T-helper 22 cell (primary cell): ENCODE data around the gene LUM.
"Not testable (repeated sequence)": the region's sequence is repeated elsewhere in the genome, so short reads cannot be mapped to it uniquely, and the experiment has no call there.

Source experiments
- DNase-seq: peaks from one replicate; pipeline ENCODE4 v3.0.0-alpha.2; 2020; ENCODE audit warnings: low read depth

LUM gene

DNA sequence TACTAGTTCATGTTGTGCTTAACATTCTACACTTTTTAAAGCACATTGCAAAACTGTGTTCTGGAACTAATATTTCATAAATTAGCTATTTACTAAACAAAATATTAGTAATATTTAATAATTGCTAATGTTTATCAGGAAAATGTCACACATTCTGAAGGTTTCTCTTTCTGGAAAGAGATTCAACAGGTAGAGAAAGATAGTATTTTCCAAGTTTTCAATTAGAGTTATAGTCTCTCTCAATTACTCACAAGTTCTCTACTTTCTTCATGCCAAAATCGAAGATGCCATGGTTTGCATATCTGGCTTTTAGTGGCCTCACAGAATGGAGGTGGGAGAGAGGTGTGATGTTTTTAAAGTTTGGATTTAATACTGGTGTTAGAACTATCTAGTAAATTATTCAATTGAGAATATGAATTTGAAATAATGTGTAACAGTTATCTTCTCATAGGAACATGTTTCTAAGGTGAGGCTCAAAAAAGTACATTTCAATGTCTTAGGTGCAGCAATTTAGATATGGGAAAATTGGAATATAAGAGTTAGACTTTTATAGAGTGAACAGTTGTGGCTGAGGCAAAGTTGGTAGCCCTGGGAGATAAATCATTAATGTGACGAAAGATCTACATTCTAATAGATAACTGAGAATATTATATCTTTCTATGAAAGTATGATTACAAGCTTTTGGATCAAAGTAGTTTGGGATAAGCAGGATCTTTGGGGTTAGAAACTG lies 1.5 kb downstream of the LUM start:
- DNase-seq = no peak

GRCh38 chr12:91109148-91109564 lies 2.1 kb downstream of the LUM start:
- DNase-seq = no peak

- no peak for DNase-seq
These were observed 3.0 kb downstream of the LUM start for GRCh38 chr12:91108196-91108755.

GRCh38 chr12:91106283-91106682 lies 5.0 kb downstream of the LUM start:
- no peak for DNase-seq

DNA sequence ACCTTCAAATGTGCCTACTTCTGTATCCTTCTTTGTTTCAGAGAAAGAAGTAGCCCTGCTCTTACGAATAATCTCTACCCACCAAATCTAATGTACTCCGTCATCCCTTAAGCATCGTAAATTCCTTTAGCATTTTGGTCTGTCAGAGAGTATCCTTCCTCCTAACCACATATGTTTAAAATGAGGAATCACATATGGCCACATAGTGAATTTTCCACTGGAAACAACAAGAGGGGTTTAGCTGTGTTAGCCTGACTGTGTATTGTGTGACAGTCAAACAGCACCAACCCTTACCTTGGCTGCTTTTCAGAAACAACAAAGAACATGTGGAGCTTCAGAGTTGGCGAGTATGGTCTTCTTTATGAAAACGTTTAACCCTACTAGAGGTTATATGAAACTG lies 5.5 kb downstream of the LUM start:
- no peak for DNase-seq

- DNase-seq = no peak
These were observed 6.4 kb downstream of the LUM start for GRCh38 chr12:91104812-91105466.

DNA sequence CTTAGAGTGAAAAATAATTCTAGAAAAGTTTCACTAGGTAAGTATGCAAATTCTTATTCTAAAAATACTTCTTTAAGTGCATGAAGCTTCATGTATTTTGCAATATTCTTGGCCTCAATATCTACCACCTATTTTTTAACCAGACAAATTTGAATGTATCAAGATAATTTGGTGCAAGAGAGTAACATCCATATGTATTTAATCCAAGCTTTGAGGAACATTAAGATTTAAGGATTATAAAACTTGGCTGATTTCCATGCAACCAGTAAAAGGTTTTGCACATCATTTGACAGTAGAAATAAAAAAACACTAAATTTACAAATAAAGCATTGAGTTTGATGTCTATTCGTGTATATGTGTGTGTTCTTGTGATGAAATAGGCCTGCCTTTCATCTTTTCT lies 7.7 kb downstream of the LUM start:
- no peak for DNase-seq

GRCh38 chr12:91103101-91103500 lies 8.2 kb downstream of the LUM start:
- no peak for DNase-seq

- DNase-seq = no peak
These were observed 10.4 kb downstream of the LUM start for GRCh38 chr12:91100906-91101305.

GRCh38 chr12:91099836-91100235 lies 11.5 kb downstream of the LUM start:
- DNase-seq = no peak

DNA sequence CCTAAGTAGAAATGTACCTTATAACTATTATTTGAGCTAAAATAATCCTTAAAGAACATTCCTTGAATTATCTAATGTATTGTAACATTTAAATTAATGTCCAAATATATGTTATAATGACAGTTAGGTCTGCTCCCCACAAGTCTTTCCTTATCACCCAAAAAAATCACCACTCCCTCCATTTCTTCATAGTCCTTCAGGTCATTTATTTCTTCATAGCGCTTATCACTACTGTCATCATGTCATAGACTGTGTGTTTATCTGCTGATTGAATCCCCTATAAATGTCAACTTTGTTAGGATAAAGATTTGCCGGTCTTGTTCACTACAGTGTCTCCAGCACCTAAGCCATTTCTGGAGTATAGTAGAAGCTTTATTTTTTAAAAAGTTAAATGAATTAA lies 12.0 kb downstream of the LUM start:
- no peak for DNase-seq

GRCh38 chr12:91098941-91099340 lies 12.4 kb downstream of the LUM start:
- no peak for DNase-seq

DNA sequence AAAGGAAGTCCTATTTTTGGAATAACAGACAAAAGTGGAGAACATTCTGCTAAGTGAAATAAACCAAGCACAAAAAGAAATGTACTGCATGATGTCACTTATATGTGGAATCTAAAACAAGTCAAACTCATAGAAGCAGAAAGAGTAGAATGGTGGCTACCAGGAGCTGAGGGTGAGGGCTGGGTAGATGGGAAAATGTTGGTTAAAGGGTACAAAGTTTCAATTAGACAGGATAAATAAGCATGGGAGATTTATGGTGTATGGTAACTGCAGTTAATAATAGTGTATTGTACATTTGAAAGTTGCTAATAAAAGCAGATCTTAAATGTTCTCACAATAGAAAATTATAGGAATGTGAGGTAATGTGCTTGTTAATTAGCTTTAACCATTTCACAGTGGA lies 12.8 kb downstream of the LUM start:
- no peak for DNase-seq

- DNase-seq = no peak
These were observed 16.3 kb downstream of the LUM start for GRCh38 chr12:91094957-91095356.

DNA sequence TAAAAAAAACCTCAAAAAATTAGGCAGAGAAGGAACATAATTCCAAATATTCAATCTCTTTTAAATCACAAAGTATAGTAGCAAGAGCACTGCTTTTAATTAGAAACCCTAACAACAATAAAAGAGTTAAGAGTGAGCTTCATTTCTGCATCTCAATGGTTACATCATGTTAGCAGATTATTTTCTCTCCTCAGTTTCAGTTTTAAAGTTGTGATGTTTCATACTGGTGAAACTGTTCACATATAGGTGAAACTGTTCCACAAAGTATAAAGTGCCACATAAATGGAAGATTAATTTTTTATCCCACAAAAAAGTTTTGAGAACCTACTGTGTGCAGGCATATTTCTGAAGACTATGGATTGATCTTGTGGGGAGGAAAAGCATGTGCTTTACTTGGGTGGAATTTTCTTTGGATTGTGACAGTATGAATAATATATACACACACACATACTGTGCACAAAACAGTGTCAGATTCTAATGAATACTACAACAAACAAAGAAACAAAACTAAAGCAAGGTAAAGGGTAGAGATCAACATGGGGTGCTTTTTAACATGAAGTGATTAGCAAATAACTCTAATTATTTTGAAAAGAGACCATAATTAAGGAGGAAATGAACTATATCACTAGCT lies 17.1 kb downstream of the LUM start:
- DNase-seq = no peak

DNA sequence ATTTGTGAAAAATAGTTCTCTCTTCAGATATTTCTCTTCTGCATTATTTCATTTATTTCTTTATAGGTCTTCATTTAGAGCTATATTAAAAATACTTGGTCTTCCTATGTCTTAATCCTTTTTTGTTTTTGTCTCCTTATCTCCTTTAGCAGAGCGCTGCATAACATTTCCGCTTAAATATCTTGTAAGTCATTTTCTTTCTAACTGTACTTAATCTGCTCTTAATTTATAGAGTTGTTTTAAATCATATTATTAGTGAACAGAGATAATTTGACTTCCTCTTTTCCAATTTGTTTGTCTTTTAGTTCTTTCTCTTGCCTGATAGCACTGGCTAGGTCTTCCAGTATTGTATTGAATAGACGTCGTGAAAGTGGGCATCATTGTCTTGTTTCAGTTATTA lies 18.0 kb downstream of the LUM start:
- no peak for DNase-seq

GRCh38 chr12:91091916-91092715 lies 19.2 kb downstream of the LUM start:
- no peak for DNase-seq

GRCh38 chr12:91089953-91090352 lies 21.3 kb downstream of the LUM start:
- not testable (repeated sequence) for DNase-seq

DNA sequence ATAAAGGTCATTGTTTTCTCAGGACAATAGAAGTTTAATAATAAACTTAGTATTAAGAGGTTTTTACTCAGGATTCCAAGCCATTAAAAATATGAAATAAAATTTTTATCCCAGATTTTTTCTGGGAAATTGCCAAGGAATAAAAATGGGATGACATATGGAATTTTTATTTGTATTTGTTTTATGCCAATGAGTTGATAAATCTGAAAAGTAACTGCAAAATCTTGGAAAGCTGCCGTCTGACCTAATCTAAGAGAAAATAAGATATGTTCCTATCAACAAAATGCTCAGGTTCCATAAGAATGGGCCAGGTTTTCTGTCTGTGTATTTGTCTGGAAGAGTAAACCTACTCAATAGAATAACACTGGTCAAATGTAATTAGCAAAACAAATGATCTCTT lies 31.3 kb downstream of the LUM start:
- no peak for DNase-seq

DNA sequence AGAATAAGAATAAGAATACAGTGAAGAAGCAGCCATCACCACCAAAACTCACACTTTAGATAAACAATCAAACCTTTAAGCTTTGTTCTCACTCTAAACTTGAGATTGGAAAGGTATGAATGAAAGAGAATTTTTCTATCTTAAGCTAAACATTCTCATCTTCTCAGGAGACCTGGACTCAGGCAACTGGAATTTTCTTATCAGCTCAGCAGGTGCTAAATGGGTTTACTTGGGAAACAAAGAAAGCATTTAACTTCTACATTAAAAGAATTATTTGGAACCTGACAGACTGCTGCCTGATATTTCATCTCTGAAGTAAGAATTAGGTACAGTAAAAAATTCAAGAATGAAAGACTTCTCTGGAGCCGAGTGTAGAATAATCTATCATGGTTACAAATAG lies 32.8 kb downstream of the LUM start:
- no peak for DNase-seq

DNA sequence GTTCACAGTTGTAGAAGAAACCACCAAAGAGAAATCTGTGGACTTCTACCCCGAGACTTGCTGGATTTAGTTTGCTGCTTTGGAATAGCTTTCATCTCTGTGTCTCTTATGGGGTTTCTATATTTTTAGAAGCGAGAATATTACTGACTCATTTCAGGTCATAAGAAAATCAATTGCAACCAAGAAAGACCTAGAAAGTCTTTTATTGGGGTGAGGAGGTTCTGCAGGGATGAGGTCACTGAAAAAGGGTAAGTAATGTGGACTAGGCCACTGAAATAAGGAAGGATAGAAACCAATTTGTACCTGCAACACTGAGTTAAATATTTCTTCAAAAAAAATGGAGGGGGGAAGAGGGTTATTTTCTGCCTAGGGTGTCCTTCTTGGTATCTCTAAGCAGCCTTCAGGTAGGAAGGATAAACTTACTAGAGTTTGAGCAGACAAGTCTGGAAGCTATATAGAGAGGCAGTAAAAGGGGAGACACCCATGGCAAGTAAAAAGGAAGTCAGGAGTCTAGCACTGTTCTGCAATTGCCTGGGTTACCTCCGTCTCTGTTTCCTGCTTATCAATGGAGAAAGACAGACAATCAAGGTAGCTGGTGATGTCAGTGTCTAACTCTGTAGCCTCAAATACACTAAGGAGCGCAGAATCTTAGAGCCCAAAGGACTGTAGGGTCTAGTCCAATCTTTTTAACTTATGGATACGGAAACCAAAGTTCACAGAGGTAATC lies 33.9 kb downstream of the LUM start:
- DNase-seq = no peak

DNA sequence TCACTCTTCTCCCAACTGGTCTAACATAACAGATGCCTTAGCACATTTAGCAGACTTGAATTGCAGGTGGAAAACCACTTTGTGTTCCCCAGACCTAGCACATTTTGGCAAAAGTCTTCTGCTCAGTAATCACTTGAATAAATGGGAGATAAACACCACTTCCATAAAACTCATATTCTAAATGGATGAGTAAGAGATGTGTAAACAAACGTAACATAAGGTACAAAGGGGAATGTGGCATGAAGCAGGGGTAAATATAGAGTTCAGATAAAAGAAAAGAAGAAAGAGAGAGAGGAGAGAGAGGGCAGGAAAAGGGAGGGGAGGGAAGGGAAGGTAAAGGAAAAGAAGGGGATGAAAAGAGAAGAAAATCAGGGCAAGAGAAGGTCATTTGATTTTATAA lies 36.4 kb downstream of the LUM start:
- DNase-seq = no peak
